ENCODE results near the gene INF2.

Gene INF2

DNA sequence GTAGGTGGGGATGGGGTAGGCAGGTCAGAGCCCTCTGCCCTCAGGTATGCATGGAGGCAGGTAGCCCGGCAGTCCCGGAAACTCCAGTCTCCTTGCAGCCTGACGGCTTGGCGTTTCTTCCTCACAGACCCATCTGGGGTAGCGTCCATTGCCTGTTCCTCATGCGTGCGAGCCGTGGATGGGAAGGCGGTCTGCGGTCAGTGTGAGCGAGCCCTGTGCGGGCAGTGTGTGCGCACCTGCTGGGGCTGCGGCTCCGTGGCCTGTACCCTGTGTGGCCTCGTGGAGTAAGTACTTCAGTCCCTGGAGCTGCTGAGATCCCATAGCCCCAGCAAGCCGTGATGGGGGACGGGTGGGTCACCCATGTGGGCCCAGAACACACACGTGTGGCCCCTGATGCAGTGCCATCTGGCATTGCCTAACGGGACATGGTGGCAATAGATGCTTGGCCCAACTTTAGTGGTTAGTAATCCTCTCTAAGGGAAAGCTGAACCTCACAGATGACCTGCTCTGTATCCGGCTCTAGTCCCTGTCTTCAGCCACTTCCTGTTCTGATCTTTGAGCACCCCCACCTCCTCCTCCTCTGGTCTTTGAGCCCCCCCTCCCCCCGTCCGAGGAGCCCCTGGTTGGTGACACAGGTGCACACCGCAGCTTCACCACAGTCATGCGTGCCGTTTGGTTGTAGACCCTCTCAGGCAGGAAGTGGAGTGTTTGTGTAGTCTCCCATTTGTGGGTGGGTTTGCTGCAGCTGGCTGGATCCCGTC is 67.2 kb downstream of the INF2 start:
- Histone ChIP-seq H3K4me1 (ENCODE audit: control extremely low read depth in 1 of 4, control insufficient read depth in 4 of 4, insufficient read depth in 4 of 4, low read length in 3 of 4) (peaks cover 4 to 26% (median 20%) of the 10 kb centered on the region in 4 experiments), H3K36me3 (ENCODE audit: control insufficient read depth in 4 of 4, insufficient read depth in 4 of 4, low read length in 3 of 4) (peaks cover 2 to 62% (median 58%) of the 10 kb centered on the region in 4 experiments), H3K27me3 (replicated peaks in 2 of 5; ENCODE audit: control insufficient read depth in 4 of 5, insufficient read depth in 5 of 5, low read length in 4 of 5) (no peaks in the 10 kb centered on the region), H3K27ac (ENCODE audit: insufficient read depth in 1 of 2, low read depth in 1 of 2, low read length in 2 of 2, poor library complexity in 1 of 2, severe bottlenecking in 2 of 2) (no peak overlapping the region), H3K4me3 (ENCODE audit: control insufficient read depth in 1 of 7, extremely low read depth in 1 of 7, insufficient read depth in 4 of 7, low read depth in 2 of 7, low read length in 6 of 7) (no peak overlapping the region), H3K9me3 (ENCODE audit: control extremely low read depth in 1 of 5, control insufficient read depth in 4 of 5, insufficient read depth in 2 of 5, low read depth in 1 of 5, low read length in 4 of 5) (no peaks in the 10 kb centered on the region)
- DNase-seq: no peak
- WGBS (ENCODE audit: insufficient coverage): 96% methylated on average over 21 of the region's 27 CpGs
- POLR2A ChIA-PET: no interaction called here
- CTCF ChIA-PET: interaction anchor here (0.5 to 1.3 kb wide), 3 partner anchors 10 to 85 kb away, joined by 3 to 5 read pairs (median 3); no protein-coding TSS in a partner anchor

DNA sequence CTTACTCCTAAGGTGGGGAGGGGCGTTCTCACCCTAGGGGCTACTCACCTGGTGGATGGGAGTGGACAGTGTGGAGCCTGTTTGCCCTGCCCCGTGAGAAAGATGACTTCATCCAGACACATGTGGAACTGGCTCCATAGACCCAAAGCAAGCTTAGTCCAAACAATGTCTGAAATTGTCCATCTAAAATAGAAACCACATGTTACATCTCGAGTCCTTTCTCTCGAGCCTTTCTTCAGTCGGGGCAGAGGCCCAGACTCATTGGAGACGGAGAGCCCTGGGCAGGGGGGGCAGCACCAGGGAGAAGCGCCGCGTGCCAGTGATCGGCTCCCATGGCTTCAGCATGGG is 67.8 kb downstream of the INF2 start:
- 92% methylated on average over 8 of the region's 10 CpGs for WGBS (ENCODE audit: insufficient coverage)
- CTCF ChIA-PET: interaction anchor here (1.0 to 1.3 kb wide), 2 partner anchors 10 to 12 kb away, joined by 3 to 5 read pairs; no protein-coding TSS in a partner anchor
- Histone ChIP-seq H3K4me1 (ENCODE audit: control extremely low read depth in 1 of 4, control insufficient read depth in 4 of 4, insufficient read depth in 4 of 4, low read length in 3 of 4) (peaks cover 4 to 21% (median 15%) of the 10 kb centered on the region in 4 experiments), H3K4me3 (ENCODE audit: control insufficient read depth in 1 of 7, extremely low read depth in 1 of 7, insufficient read depth in 4 of 7, low read depth in 2 of 7, low read length in 6 of 7) (no peak overlapping the region), H3K9me3 (ENCODE audit: control extremely low read depth in 1 of 5, control insufficient read depth in 4 of 5, insufficient read depth in 2 of 5, low read depth in 1 of 5, low read length in 4 of 5) (no peaks in the 10 kb centered on the region), H3K36me3 (ENCODE audit: control insufficient read depth in 4 of 4, insufficient read depth in 4 of 4, low read length in 3 of 4) (peaks cover 4 to 66% (median 59%) of the 10 kb centered on the region in 4 experiments), H3K27me3 (replicated peaks in 2 of 5; ENCODE audit: control insufficient read depth in 4 of 5, insufficient read depth in 5 of 5, low read length in 4 of 5) (no peaks in the 10 kb centered on the region), H3K27ac (ENCODE audit: insufficient read depth in 1 of 2, low read depth in 1 of 2, low read length in 2 of 2, poor library complexity in 1 of 2, severe bottlenecking in 2 of 2) (no peak overlapping the region)
- POLR2A ChIA-PET: no interaction called here
- DNase-seq: no peak

DNA sequence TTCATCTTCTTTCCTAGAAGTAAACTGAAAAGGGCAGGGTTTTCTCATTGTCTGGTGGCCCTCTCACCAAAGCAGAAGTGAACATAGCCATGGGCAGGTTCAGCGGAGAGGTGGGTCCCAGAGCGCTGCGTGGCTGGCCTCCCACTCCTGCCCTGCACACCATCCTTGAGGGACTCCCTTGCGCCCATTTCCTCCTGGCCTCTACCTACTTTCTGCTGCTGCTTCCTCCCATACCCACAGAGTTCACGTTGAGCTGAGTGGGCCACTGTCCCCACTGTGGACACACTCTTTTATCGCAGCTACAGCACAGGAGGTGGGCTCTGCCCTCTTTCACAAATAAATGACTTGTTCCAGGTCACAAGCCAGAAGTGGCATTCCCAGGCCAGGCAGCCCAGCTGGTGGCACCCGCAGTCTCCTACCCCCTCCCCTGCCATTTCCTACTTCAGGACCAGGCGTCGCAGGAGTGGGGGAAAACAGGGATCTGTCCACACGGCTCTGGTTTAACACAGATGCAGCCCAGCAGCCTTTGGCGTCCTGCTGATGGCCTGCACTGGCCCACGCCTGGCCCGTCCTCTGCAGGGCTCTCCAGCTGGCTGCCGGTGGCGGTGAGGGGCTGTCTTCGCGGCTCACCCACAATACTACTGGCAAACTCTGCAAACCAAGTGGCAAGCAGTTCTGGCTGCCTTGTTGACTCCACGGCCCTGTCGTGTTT is 68.4 kb downstream of the INF2 start:
- Histone ChIP-seq H3K36me3 (ENCODE audit: control insufficient read depth in 4 of 4, insufficient read depth in 4 of 4, low read length in 3 of 4) (peaks cover 6 to 69% (median 59%) of the 10 kb centered on the region in 4 experiments), H3K27me3 (replicated peaks in 2 of 5; ENCODE audit: control insufficient read depth in 4 of 5, insufficient read depth in 5 of 5, low read length in 4 of 5) (no peaks in the 10 kb centered on the region), H3K4me3 (ENCODE audit: control insufficient read depth in 1 of 7, extremely low read depth in 1 of 7, insufficient read depth in 4 of 7, low read depth in 2 of 7, low read length in 6 of 7) (no peak overlapping the region), H3K9me3 (ENCODE audit: control extremely low read depth in 1 of 5, control insufficient read depth in 4 of 5, insufficient read depth in 2 of 5, low read depth in 1 of 5, low read length in 4 of 5) (no peaks in the 10 kb centered on the region), H3K4me1 (ENCODE audit: control extremely low read depth in 1 of 4, control insufficient read depth in 4 of 4, insufficient read depth in 4 of 4, low read length in 3 of 4) (peaks cover 4 to 20% (median 14%) of the 10 kb centered on the region in 4 experiments), H3K27ac (ENCODE audit: insufficient read depth in 1 of 2, low read depth in 1 of 2, low read length in 2 of 2, poor library complexity in 1 of 2, severe bottlenecking in 2 of 2) (no peak overlapping the region)
- 98% methylated on average over 17 of the region's 19 CpGs for WGBS (ENCODE audit: insufficient coverage)
- ChIA-PET POLR2A (no interaction called here), CTCF (interaction anchor here (1.0 to 2.0 kb wide), 3 partner anchors 9 to 11 kb away, joined by 3 to 6 read pairs (median 5); no protein-coding TSS in a partner anchor)
- DNase-seq: no peak

DNA sequence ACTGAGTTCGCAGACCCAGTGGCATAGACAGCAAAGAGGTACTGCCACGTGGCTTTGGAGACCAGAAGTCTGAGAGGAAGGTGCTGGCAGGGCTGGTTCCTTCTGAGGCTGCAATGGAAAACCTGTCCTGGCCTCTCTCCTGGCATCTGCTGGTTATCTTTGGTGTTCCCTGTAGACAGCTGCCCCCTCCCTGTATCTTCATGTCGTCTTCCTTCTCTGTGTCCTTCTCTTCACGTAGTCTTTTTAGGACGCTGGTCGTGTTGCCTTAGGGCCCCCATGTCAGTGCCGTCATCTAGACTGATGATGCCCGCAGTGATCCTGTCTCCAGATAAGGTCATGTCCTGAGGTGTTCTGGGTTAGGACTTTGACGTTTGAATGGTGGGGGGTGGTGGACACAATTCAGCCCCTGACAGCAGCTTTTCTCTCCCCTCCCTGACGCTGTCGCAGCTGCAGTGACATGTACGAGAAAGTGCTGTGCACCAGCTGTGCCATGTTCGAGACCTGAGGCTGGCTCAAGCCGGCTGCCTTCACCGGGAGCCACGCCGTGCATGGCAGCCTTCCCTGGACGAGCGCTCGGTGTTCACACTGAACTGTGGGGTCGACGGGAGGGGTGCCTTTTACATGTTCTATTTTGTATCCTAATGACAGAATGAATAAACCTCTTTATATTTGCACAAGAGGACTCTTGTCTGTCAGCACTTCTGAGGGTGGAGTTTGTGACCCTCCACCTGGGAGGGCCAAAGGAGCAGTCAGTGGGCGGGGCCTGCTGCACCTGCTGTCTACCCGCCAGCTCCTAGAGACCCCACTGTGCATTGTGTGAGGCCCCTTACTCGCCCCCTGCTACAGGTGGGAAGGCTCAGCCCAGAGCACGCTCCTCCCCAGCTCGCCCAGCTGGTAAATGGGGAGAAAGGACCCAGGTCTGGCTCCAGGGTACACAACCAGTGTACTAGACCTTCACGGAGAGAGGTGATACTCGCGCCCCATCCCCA is 69.9 kb downstream of the INF2 start:
- peaks cover 6 to 69% (median 61%) of the 10 kb centered on the region in 4 experiments for H3K36me3 ChIP-seq (ENCODE audit: control insufficient read depth in 4 of 4, insufficient read depth in 4 of 4, low read length in 3 of 4)
- H3K4me3 ChIP-seq (ENCODE audit: control insufficient read depth in 1 of 7, extremely low read depth in 1 of 7, insufficient read depth in 4 of 7, low read depth in 2 of 7, low read length in 6 of 7): no peak overlapping the region
- peaks cover 0 to 3% (median 0%) of the 10 kb centered on the region in 5 experiments for H3K9me3 ChIP-seq (ENCODE audit: control extremely low read depth in 1 of 5, control insufficient read depth in 4 of 5, insufficient read depth in 2 of 5, low read depth in 1 of 5, low read length in 4 of 5)
- 97% methylated on average over 21 of the region's 30 CpGs for WGBS (ENCODE audit: insufficient coverage)
- no peak for DNase-seq
- ChIA-PET POLR2A (no interaction called here), CTCF (interaction anchor here (2.0 kb wide), 1 partner anchor 9 kb away, joined by 6 read pairs; no protein-coding TSS in a partner anchor)
- no peak overlapping the region for H3K27ac ChIP-seq (ENCODE audit: insufficient read depth in 1 of 2, low read depth in 1 of 2, low read length in 2 of 2, poor library complexity in 1 of 2, severe bottlenecking in 2 of 2)
- H3K27me3 ChIP-seq (replicated peaks in 2 of 5; ENCODE audit: control insufficient read depth in 4 of 5, insufficient read depth in 5 of 5, low read length in 4 of 5): no peaks in the 10 kb centered on the region
- peaks cover 0 to 9% (median 5%) of the 10 kb centered on the region in 4 experiments for H3K4me1 ChIP-seq (ENCODE audit: control extremely low read depth in 1 of 4, control insufficient read depth in 4 of 4, insufficient read depth in 4 of 4, low read length in 3 of 4)

DNA sequence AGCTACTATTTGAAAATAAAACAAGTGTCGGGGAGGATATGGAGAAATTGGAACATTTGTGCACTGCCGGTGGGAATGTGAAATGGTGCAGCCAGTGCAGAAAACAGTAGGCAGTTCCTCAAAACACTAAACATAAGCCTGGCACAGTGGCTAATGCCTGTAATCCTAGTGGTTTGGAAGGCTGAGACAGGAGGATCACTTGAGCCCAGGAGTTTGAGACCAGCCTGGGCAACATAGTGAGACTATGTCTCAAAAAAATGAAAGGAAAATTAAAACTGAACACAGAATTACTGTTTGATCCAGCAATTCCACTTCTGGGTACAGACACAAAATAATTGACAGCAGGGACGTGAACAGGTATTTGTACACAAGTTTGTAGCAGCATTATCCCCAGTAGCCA is 76.1 kb downstream of the INF2 start:
- Histone ChIP-seq H3K27ac (ENCODE audit: insufficient read depth in 1 of 2, low read depth in 1 of 2, low read length in 2 of 2, poor library complexity in 1 of 2, severe bottlenecking in 2 of 2) (no peak overlapping the region), H3K4me1 (ENCODE audit: control extremely low read depth in 1 of 4, control insufficient read depth in 4 of 4, insufficient read depth in 4 of 4, low read length in 3 of 4) (peaks cover 0 to 8% (median 4%) of the 10 kb centered on the region in 4 experiments), H3K4me3 (ENCODE audit: control insufficient read depth in 1 of 7, extremely low read depth in 1 of 7, insufficient read depth in 4 of 7, low read depth in 2 of 7, low read length in 6 of 7) (no peak overlapping the region), H3K27me3 (replicated peaks in 2 of 5; ENCODE audit: control insufficient read depth in 4 of 5, insufficient read depth in 5 of 5, low read length in 4 of 5) (no peaks in the 10 kb centered on the region), H3K36me3 (ENCODE audit: control insufficient read depth in 4 of 4, insufficient read depth in 4 of 4, low read length in 3 of 4) (peaks cover 6 to 33% (median 17%) of the 10 kb centered on the region in 4 experiments), H3K9me3 (ENCODE audit: control extremely low read depth in 1 of 5, control insufficient read depth in 4 of 5, insufficient read depth in 2 of 5, low read depth in 1 of 5, low read length in 4 of 5) (peaks cover 0 to 11% (median 3%) of the 10 kb centered on the region in 5 experiments)
- no peak for DNase-seq
- ChIA-PET CTCF (interaction anchor here (0.7 to 5.2 kb wide), 5 partner anchors 10 to 207 kb away, joined by 3 to 30 read pairs (median 5); no protein-coding TSS in a partner anchor), POLR2A (no interaction called here)
- 100% methylated on average over 2 of the region's 3 CpGs for WGBS (ENCODE audit: insufficient coverage)

DNA sequence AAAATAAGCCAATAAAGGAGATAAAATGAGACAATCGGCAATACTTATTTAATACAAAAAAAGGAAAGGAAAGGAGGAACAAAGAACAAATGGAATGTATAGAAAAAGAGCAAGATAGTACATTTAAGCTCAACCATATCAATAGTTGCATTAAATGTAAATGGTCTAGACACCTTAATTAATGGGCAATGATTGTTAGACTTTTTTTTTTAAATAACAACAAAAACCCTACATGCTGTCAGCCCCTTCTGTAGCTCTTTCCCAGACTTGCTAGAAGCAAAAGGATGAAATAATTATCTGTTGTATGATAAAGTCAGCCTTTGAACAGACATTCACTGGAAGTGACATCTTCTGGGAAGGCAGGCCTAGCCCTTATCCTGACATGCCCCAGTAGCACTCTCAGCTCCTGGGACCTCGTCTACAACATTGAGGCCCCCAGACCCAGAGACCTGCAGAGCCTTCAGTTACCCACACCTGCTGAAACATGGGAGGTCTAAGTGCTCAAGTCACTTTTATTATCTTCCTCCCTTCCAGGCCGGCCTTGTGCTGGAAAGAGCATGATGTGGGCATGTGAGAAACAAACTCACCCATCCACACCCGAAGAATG is 76.9 kb downstream of the INF2 start:
- POLR2A ChIA-PET: no interaction called here
- 100% methylated on average over 3 of the region's 4 CpGs for WGBS (ENCODE audit: insufficient coverage)

More for the DNA sequence above, 76.9 kb downstream of the INF2 start:
- H3K36me3 ChIP-seq (ENCODE audit: control insufficient read depth in 4 of 4, insufficient read depth in 4 of 4, low read length in 3 of 4): peaks cover 6 to 33% (median 18%) of the 10 kb centered on the region in 4 experiments
- CTCF ChIA-PET: interaction anchor here (0.7 to 5.2 kb wide), 10 partner anchors 9 to 206 kb away, joined by 3 to 30 read pairs (median 4); no protein-coding TSS in a partner anchor
- no peak overlapping the region for H3K27ac ChIP-seq (ENCODE audit: insufficient read depth in 1 of 2, low read depth in 1 of 2, low read length in 2 of 2, poor library complexity in 1 of 2, severe bottlenecking in 2 of 2)
- H3K4me1 ChIP-seq (ENCODE audit: control extremely low read depth in 1 of 4, control insufficient read depth in 4 of 4, insufficient read depth in 4 of 4, low read length in 3 of 4): peaks cover 0 to 8% (median 4%) of the 10 kb centered on the region in 4 experiments
- H3K4me3 ChIP-seq (ENCODE audit: control insufficient read depth in 1 of 7, extremely low read depth in 1 of 7, insufficient read depth in 4 of 7, low read depth in 2 of 7, low read length in 6 of 7): no peak overlapping the region
- H3K27me3 ChIP-seq (replicated peaks in 2 of 5; ENCODE audit: control insufficient read depth in 4 of 5, insufficient read depth in 5 of 5, low read length in 4 of 5): no peaks in the 10 kb centered on the region
- H3K9me3 ChIP-seq (ENCODE audit: control extremely low read depth in 1 of 5, control insufficient read depth in 4 of 5, insufficient read depth in 2 of 5, low read depth in 1 of 5, low read length in 4 of 5): peaks cover 0 to 14% (median 5%) of the 10 kb centered on the region in 5 experiments
- no peak for DNase-seq
